GM12873 (cell line): ENCODE data around the gene NAALADL2.

Experiments
- CTCF ChIP-seq: IDR thresholded peaks from 2 replicates; pipeline ENCODE4 v1.5.1; 2012; ENCODE audit warnings: low read depth, mild to moderate bottlenecking, moderate library complexity, low read length, control low read depth; ENCODE audit not compliant: insufficient read depth; ENCODE audit errors: missing control alignments

The NAALADL2 gene

GRCh38 chr3:175659670-175660350 lies 800.7 kb downstream of the NAALADL2 start:
- no peak for TF ChIP-seq CTCF

GRCh38 chr3:175662815-175663214 lies 803.7 kb downstream of the NAALADL2 start:
- TF ChIP-seq CTCF, result no peak

GRCh38 chr3:175664911-175665310 lies 805.8 kb downstream of the NAALADL2 start:
- TF ChIP-seq CTCF, result no peak

GRCh38 chr3:175668300-175668699 lies 809.2 kb downstream of the NAALADL2 start:
- no peak for TF ChIP-seq CTCF

GRCh38 chr3:175670557-175670956 lies 811.4 kb downstream of the NAALADL2 start:
- no peak for TF ChIP-seq CTCF

GRCh38 chr3:175672119-175672689 lies 813.1 kb downstream of the NAALADL2 start:
- TF ChIP-seq CTCF, result no peak

GRCh38 chr3:175679568-175679967 lies 820.4 kb downstream of the NAALADL2 start:
- no peak for TF ChIP-seq CTCF
